Naive thymus-derived CD4-positive, alpha-beta T cell (primary cell): ENCODE data around the gene TBCEL. TPM values are rescaled to one million over a fixed set of nuclear protein-coding genes. Genes with fewer than 3 reads are reported as not detected.
A peak's percentile ranks its signal among the peaks of the same experiment; 100 is the strongest.

ENCODE experiments used
- ATAC-seq: fragments of 150-1000 bp; cut with Tn5 transposase; 2 replicates; pipeline ENCODE4 v1.10.0; 2021; ENCODE audit warnings: mild to moderate bottlenecking, moderate library complexity
- CTCF ChIA-PET: fragments of 350-600 bp; sonication (Branson Sonifier 250); formaldehyde crosslinking; loops from one replicate; lab custom pipeline; 2021; ENCODE audit warnings: antibody characterized with exemption; lab: Charles Lee
- POLR2A ChIA-PET: fragments of 350-600 bp; sonication (Branson Sonifier 250); formaldehyde crosslinking; loops from one replicate; lab custom pipeline; 2021; ENCODE audit warnings: antibody characterized with exemption, inconsistent platforms; lab: Charles Lee
- DNase-seq, 9 donors: peaks; one replicate each; pipeline versions ENCODE4 v3.0.0 to v3.0.0-alpha.2; 2020 to 2022; ENCODE audit warnings: mixed read lengths in 1 of 9
- H3K27ac ChIP-seq: one replicate; pipeline ENCODE4 v1.7.0; 2013; ENCODE audit warnings: mild to moderate bottlenecking, low read depth, low read length, moderate library complexity
- H3K27me3 ChIP-seq, 2 donors: one replicate each; pipeline ENCODE4 v1.7.0; 2013; ENCODE audit warnings: low read length in 2 of 2, mild to moderate bottlenecking in 2 of 2, moderate library complexity in 2 of 2; ENCODE audit not compliant: control insufficient read depth in 2 of 2, insufficient read depth in 2 of 2
- H3K36me3 ChIP-seq, 3 experiments: 1 replicate in 2 of 3; 2 replicates in 1 of 3; pipeline ENCODE4 v1.7.0; 2013; ENCODE audit warnings: low read length in 3 of 3, mild to moderate bottlenecking in 3 of 3, moderate library complexity in 1 of 3; ENCODE audit not compliant: insufficient read depth in 3 of 3, control insufficient read depth in 2 of 3
- H3K4me1 ChIP-seq, 2 donors: one replicate each; pipeline ENCODE4 v1.7.0; 2013; ENCODE audit warnings: low read length in 2 of 2, mild to moderate bottlenecking in 2 of 2, moderate library complexity in 1 of 2; ENCODE audit not compliant: control insufficient read depth in 2 of 2, insufficient read depth in 2 of 2
- H3K4me3 ChIP-seq: 2 replicates; pipeline ENCODE4 v1.7.0; 2013; ENCODE audit warnings: mild to moderate bottlenecking, low read length
- H3K9me3 ChIP-seq, 3 experiments: 1 replicate in 2 of 3; 2 replicates in 1 of 3; pipeline ENCODE4 v1.7.0; 2013; ENCODE audit warnings: low read length in 3 of 3; ENCODE audit not compliant: control insufficient read depth in 2 of 3
- H3K27ac Mint-ChIP-seq, 9 donors: one replicate each; pipeline ENCODE4 v1.8.0; 2020 to 2022; ENCODE audit warnings: mixed read lengths in 9 of 9, mild to moderate bottlenecking in 8 of 9, moderate library complexity in 5 of 9, inconsistent platforms in 2 of 9
- H3K27me3 Mint-ChIP-seq, 5 donors: one replicate each; pipeline ENCODE4 v1.8.0; 2021 to 2022; ENCODE audit warnings: mixed read lengths in 5 of 5, mild to moderate bottlenecking in 1 of 5
- H3K36me3 Mint-ChIP-seq, 5 donors: one replicate each; pipeline ENCODE4 v1.8.0; 2020 to 2022; ENCODE audit warnings: mixed read lengths in 5 of 5, mild to moderate bottlenecking in 3 of 5, inconsistent platforms in 1 of 5
- H3K4me1 Mint-ChIP-seq, 7 donors: one replicate each; pipeline ENCODE4 v1.8.0; 2020 to 2022; ENCODE audit warnings: mixed read lengths in 7 of 7, mild to moderate bottlenecking in 3 of 7, inconsistent platforms in 1 of 7
- H3K4me3 Mint-ChIP-seq, 10 donors: one replicate each; pipeline ENCODE4 v1.8.0; 2020 to 2022; ENCODE audit warnings: mild to moderate bottlenecking in 10 of 10, mixed read lengths in 10 of 10, moderate library complexity in 6 of 10, inconsistent platforms in 2 of 10
- H3K9me3 Mint-ChIP-seq, 11 donors: one replicate each; pipeline ENCODE4 v1.8.0; 2020 to 2022; ENCODE audit warnings: mixed read lengths in 11 of 11, mild to moderate bottlenecking in 4 of 11, inconsistent platforms in 1 of 11, moderate library complexity in 1 of 11
- intact Hi-C, 2 donors: fragments of 100-400 bp; cut with micrococcal nuclease; formaldehyde crosslinking; loops; one replicate each; pipeline ENCODE4 v1.15.1; 2023
- polyA plus RNA-seq, 2 donors: library from polyadenylated mRNA; unstranded; fragments of 300-500 nt; fragmentation: Illumina TruSeq; gene quantifications; one replicate each; pipeline ENCODE4 v1.2.3, GENCODE V29; 2021
- total RNA-seq, 6 experiments: library from RNA in 5 of 6; stranded (reverse) in 5 of 6; gene quantifications; 1 replicate in 5 of 6; 2 replicates in 1 of 6; pipeline ENCODE4 v1.2.3 and lab custom pipeline; 2021 to 2026

TBCEL gene
- total and polyA plus RNA-seq, 7 experiments from 2014 or later = 3.2 to 30.0 (median 21.8) TPM

GRCh38 chr11:121071846-121072450, 48.0 kb downstream of the TBCEL start:
- POLR2A ChIA-PET = no interaction called here
- no peak overlapping the region for H3K4me3 Mint-ChIP-seq
- ATAC-seq (no peak), DNase-seq (no peak)
- peaks cover 0 to 11% (median 4%) of the 10 kb centered on the region in 11 donors for H3K9me3 Mint-ChIP-seq
- Histone ChIP-seq H3K27me3 (no peaks in the 10 kb centered on the region), H3K27ac (no peak overlapping the region), H3K9me3 (no peaks in the 10 kb centered on the region), H3K36me3 (peaks cover 0 to 22% (median 0%) of the 10 kb centered on the region in 3 experiments), H3K4me3 (no peak overlapping the region), H3K4me1 (no peaks in the 10 kb centered on the region)
- peaks cover 0 to 5% (median 0%) of the 10 kb centered on the region in 7 donors for H3K4me1 Mint-ChIP-seq
- no peaks in the 10 kb centered on the region for H3K27me3 Mint-ChIP-seq
- H3K27ac Mint-ChIP-seq = peak overlapping the region in 1 of 9 donors; percentile 5
- CTCF ChIA-PET = no interaction called here
- peaks cover 25 to 61% (median 47%) of the 10 kb centered on the region in 5 donors for H3K36me3 Mint-ChIP-seq
- intact Hi-C loops = no loop called here

- intact Hi-C loops = no loop called here
- Mint-ChIP-seq H3K4me1 (peaks cover 2 to 21% (median 19%) of the 10 kb centered on the region in 7 donors), H3K9me3 (no peaks in the 10 kb centered on the region), H3K27ac (no peak overlapping the region), H3K27me3 (no peaks in the 10 kb centered on the region), H3K36me3 (peaks cover 4 to 38% (median 17%) of the 10 kb centered on the region in 5 donors), H3K4me3 (no peak overlapping the region)
- H3K4me3 ChIP-seq = no peak overlapping the region
- H3K36me3 ChIP-seq = peaks cover 0 to 4% (median 0%) of the 10 kb centered on the region in 3 experiments
- CTCF ChIA-PET = no interaction called here
- H3K27me3 ChIP-seq = no peaks in the 10 kb centered on the region
- H3K4me1 ChIP-seq = peaks cover 0 to 14% of the 10 kb centered on the region in 2 donors
- DNase-seq (no peak), ATAC-seq (no peak)
- H3K9me3 ChIP-seq = no peaks in the 10 kb centered on the region
- no peak overlapping the region for H3K27ac ChIP-seq
- POLR2A ChIA-PET = no interaction called here
These were observed 57.4 kb downstream of the TBCEL start for GRCh38 chr11:121081321-121081720.

- H3K36me3 ChIP-seq = peaks cover 0 to 13% (median 0%) of the 10 kb centered on the region in 3 experiments
- no peak for ATAC-seq
- H3K4me3 Mint-ChIP-seq = no peak overlapping the region
- ChIA-PET CTCF (no interaction called here), POLR2A (interaction anchor here (0.7 kb wide), 1 partner anchor 422 kb away, joined by 3 read pairs; no protein-coding TSS in a partner anchor)
- no peak overlapping the region for H3K4me3 ChIP-seq
- H3K27me3 Mint-ChIP-seq = no peaks in the 10 kb centered on the region
- peaks cover 0 to 14% of the 10 kb centered on the region in 2 donors for H3K4me1 ChIP-seq
- H3K27ac Mint-ChIP-seq = no peak overlapping the region
- H3K4me1 Mint-ChIP-seq = peaks cover 2 to 21% (median 19%) of the 10 kb centered on the region in 7 donors
- no peaks in the 10 kb centered on the region for H3K9me3 Mint-ChIP-seq
- H3K9me3 ChIP-seq = no peaks in the 10 kb centered on the region
- H3K27me3 ChIP-seq = no peaks in the 10 kb centered on the region
- intact Hi-C loops = no loop called here
- H3K27ac ChIP-seq = no peak overlapping the region
- DNase-seq = no peak
- peaks cover 7 to 47% (median 23%) of the 10 kb centered on the region in 5 donors for H3K36me3 Mint-ChIP-seq
These were observed 58.3 kb downstream of the TBCEL start for GRCh38 chr11:121082219-121082618.

GRCh38 chr11:121082670-121083069, 58.8 kb downstream of the TBCEL start:
- CTCF ChIA-PET = no interaction called here
- H3K36me3 Mint-ChIP-seq = peaks cover 7 to 51% (median 26%) of the 10 kb centered on the region in 5 donors
- no peak for ATAC-seq
- Histone ChIP-seq H3K9me3 (no peaks in the 10 kb centered on the region), H3K27me3 (no peaks in the 10 kb centered on the region), H3K27ac (no peak overlapping the region), H3K4me3 (no peak overlapping the region), H3K4me1 (peaks cover 0 to 14% of the 10 kb centered on the region in 2 donors), H3K36me3 (peaks cover 0 to 15% (median 0%) of the 10 kb centered on the region in 3 experiments)
- H3K27ac Mint-ChIP-seq = no peak overlapping the region
- POLR2A ChIA-PET = interaction anchor here (0.7 kb wide), 1 partner anchor 422 kb away, joined by 3 read pairs; no protein-coding TSS in a partner anchor
- intact Hi-C loops = no loop called here
- no peaks in the 10 kb centered on the region for H3K27me3 Mint-ChIP-seq
- H3K9me3 Mint-ChIP-seq = no peaks in the 10 kb centered on the region
- no peak for DNase-seq
- H3K4me3 Mint-ChIP-seq = no peak overlapping the region
- H3K4me1 Mint-ChIP-seq = peaks cover 2 to 21% (median 19%) of the 10 kb centered on the region in 7 donors

- H3K9me3 ChIP-seq = no peaks in the 10 kb centered on the region
- no peak overlapping the region for H3K27ac Mint-ChIP-seq
- H3K36me3 Mint-ChIP-seq = peaks cover 7 to 57% (median 44%) of the 10 kb centered on the region in 5 donors
- no peak overlapping the region for H3K4me3 Mint-ChIP-seq
- H3K4me1 Mint-ChIP-seq = peaks cover 0 to 6% (median 0%) of the 10 kb centered on the region in 7 donors
- no peaks in the 10 kb centered on the region for H3K27me3 ChIP-seq
- POLR2A ChIA-PET = no interaction called here
- no peaks in the 10 kb centered on the region for H3K27me3 Mint-ChIP-seq
- no peaks in the 10 kb centered on the region for H3K9me3 Mint-ChIP-seq
- no peaks in the 10 kb centered on the region for H3K4me1 ChIP-seq
- DNase-seq = no peak
- no peak overlapping the region for H3K27ac ChIP-seq
- no peak overlapping the region for H3K4me3 ChIP-seq
- CTCF ChIA-PET = no interaction called here
- peaks cover 0 to 17% (median 0%) of the 10 kb centered on the region in 3 experiments for H3K36me3 ChIP-seq
- intact Hi-C loops = no loop called here
- no peak for ATAC-seq
These were observed 63.0 kb downstream of the TBCEL start for GRCh38 chr11:121086866-121087265.

- Mint-ChIP-seq H3K27me3 (no peaks in the 10 kb centered on the region), H3K27ac (no peak overlapping the region), H3K36me3 (peaks cover 5 to 38% (median 35%) of the 10 kb centered on the region in 5 donors), H3K4me1 (peaks cover 0 to 8% (median 0%) of the 10 kb centered on the region in 7 donors), H3K9me3 (no peaks in the 10 kb centered on the region), H3K4me3 (no peak overlapping the region)
- Histone ChIP-seq H3K9me3 (no peaks in the 10 kb centered on the region), H3K27ac (no peak overlapping the region), H3K4me1 (no peaks in the 10 kb centered on the region), H3K4me3 (no peak overlapping the region), H3K27me3 (no peaks in the 10 kb centered on the region), H3K36me3 (peaks cover 0 to 17% (median 0%) of the 10 kb centered on the region in 3 experiments)
- POLR2A ChIA-PET = no interaction called here
- CTCF ChIA-PET = no interaction called here
- ATAC-seq (no peak), DNase-seq (no peak)
- intact Hi-C loops = no loop called here
These were observed 65.7 kb downstream of the TBCEL start for GRCh38 chr11:121089566-121089965.
